GM12864 (cell line): ENCODE measurements around the gene TNFAIP2.

ENCODE experiments used
- DNase-seq: peaks from one replicate; pipeline ENCODE4 v3.0.0-alpha.2; 2011; ENCODE audit warnings: low read depth
- H3K4me3 ChIP-seq: 2 replicates; pipeline ENCODE4 v1.5.1; 2011; ENCODE audit warnings: mild to moderate bottlenecking, low read depth, low read length, control low read depth
- TF ChIP-seq, protein P1 (sequence below): IDR thresholded peaks from 2 replicates; pipeline ENCODE4 v1.5.1; 2011; ENCODE audit warnings: low read depth, mild to moderate bottlenecking, moderate library complexity, low read length, control low read depth, inconsistent platforms; ENCODE audit errors: missing control alignments

TNFAIP2 gene

GRCh38 chr14:103156651-103157378, 33.6 kb downstream of the TNFAIP2 start:
- TF ChIP-seq, protein P1, sequence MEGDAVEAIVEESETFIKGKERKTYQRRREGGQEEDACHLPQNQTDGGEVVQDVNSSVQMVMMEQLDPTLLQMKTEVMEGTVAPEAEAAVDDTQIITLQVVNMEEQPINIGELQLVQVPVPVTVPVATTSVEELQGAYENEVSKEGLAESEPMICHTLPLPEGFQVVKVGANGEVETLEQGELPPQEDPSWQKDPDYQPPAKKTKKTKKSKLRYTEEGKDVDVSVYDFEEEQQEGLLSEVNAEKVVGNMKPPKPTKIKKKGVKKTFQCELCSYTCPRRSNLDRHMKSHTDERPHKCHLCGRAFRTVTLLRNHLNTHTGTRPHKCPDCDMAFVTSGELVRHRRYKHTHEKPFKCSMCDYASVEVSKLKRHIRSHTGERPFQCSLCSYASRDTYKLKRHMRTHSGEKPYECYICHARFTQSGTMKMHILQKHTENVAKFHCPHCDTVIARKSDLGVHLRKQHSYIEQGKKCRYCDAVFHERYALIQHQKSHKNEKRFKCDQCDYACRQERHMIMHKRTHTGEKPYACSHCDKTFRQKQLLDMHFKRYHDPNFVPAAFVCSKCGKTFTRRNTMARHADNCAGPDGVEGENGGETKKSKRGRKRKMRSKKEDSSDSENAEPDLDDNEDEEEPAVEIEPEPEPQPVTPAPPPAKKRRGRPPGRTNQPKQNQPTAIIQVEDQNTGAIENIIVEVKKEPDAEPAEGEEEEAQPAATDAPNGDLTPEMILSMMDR = no peak
- no peak overlapping the region for H3K4me3 ChIP-seq
- no peak for DNase-seq

GRCh38 chr14:103157969-103158368, 34.7 kb downstream of the TNFAIP2 start:
- TF ChIP-seq, protein P1 = no peak
- H3K4me3 ChIP-seq = no peak overlapping the region
- no peak for DNase-seq

- no peak for DNase-seq
- no peak overlapping the region for H3K4me3 ChIP-seq
- TF ChIP-seq, protein P1 = no peak
Measured at GRCh38 chr14:103158688-103159087, 35.4 kb downstream of the TNFAIP2 start.

- TF ChIP-seq, protein P1 = no peak
- no peak overlapping the region for H3K4me3 ChIP-seq
- no peak for DNase-seq
Measured at GRCh38 chr14:103160321-103161053, 37.2 kb downstream of the TNFAIP2 start.

DNA sequence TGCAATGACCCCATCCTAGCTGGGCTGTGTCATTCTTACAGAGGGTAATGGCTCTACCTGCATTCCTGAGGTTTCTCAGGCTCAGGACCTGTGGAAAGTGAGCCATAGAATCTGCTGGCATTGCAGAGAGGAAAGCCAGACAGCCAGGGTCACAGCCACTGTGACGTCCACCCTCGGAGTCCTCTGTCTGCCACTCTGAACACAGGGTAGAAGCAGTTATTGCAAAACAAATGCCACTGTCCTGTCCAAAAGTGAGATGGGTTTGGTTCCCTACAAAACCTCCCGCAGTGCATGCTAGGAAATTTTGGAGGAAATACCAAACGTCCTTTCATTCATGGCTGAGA, 37.8 kb downstream of the TNFAIP2 start:
- DNase-seq = no peak
- H3K4me3 ChIP-seq = no peak overlapping the region

DNA sequence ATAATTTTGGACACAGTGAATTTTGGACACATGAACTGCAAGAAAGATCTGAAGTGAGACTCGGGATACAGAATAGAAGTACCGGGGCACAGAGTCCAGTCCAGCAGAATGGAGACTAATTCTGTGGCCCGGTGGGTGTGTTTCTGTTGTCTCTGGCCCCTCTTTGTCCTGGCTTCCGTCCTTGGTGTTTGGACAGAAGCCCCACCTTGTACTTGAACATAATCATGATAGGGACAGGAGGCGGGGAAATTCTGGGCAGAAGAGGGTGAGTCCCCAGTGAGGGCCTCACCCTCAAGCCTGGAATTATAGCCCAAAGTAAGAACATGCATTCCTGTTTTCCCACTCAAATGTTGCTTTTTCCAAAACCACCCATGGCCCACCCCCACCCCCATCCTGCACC, 39.9 kb downstream of the TNFAIP2 start:
- TF ChIP-seq, protein P1 = no peak

More for the DNA sequence above, 37.8 kb downstream of the TNFAIP2 start:
- TF ChIP-seq, protein P1 = no peak

More for the DNA sequence above, 39.9 kb downstream of the TNFAIP2 start:
- no peak overlapping the region for H3K4me3 ChIP-seq
- no peak for DNase-seq
